GM12892 (cell line): ENCODE measurements around the gene ERCC4.

Experiments used
- POLR2A ChIP-seq: IDR thresholded peaks from 2 replicates; pipeline ENCODE4 v1.6.1; 2011; ENCODE audit warnings: low read depth, low read length, control low read depth
- POLR2AphosphoS5 ChIP-seq: IDR thresholded peaks from 2 replicates; pipeline ENCODE4 v1.6.1; 2011; ENCODE audit warnings: low read depth, low read length, control low read depth

GRCh38 chr16:13913374-13914292 lies 6.3 kb upstream of the ERCC4 start:
- no peak for TF ChIP-seq POLR2A
- TF ChIP-seq POLR2AphosphoS5 = no peak
